NCI-H2081 treated with DMSO at 0.1 percent for 48 hours (cell line): ENCODE data around the gene CTDP1.
"Not testable (repeated sequence)": the region's sequence is repeated elsewhere in the genome, so short reads cannot be mapped to it uniquely, and the experiment has no call there.

Experiments used
- DNase-seq: peaks from one replicate; lab custom pipeline; 2025; lab: John Stamatoyannopoulos, UW

Gene CTDP1

DNA sequence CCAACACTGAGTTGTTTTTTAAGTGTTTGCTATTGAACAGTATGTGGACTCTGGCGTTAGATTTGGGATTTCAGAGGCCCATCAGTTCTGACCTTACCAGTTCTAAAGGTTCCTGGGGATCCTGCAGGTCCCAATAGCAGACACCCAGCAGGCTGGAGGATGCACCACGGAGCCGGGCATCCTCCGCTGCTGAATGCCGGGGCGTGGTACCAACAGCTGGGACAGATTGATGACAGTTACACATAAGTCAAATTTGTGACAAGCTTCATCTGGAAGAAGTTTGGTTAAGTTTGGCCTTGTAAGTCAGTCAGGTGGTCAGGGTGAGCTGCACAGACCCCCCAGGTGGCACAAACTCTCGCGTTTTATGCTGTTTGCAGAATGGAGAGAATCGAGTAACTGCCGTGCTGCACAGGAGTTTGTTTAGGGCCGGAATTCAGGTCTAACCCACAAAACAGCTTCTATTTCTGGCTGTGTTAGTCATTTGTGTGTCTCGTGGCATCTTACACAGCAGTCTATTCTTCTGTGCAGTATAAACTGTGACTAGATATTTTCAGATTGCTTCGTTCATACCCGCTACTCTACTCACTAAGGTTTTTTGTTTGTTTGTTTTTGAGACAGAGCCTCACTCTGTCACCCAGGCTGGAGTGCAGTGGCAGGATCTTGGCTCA is 19.2 kb downstream of the CTDP1 start:
- DNase-seq: no peak

DNA sequence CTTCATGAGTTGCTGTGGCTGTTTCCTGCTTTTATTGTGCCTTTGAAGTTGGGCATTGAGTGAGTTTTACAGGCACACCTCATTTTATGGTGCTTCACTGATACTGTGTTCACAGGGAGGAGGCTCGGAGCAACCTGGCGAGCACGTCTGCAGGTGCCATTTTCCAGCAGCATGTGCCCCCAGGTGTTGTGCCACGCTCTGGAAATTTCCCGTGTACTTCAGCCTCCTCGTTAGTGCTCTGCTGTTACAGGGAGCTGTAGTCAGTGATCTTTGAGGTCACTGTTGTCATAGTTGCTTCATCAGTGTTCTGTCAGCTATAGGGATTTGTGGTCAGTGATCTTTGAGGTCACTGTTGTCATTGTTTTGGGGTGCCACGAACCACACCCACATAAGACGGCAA is 20.1 kb downstream of the CTDP1 start:
- no peak for DNase-seq

DNA sequence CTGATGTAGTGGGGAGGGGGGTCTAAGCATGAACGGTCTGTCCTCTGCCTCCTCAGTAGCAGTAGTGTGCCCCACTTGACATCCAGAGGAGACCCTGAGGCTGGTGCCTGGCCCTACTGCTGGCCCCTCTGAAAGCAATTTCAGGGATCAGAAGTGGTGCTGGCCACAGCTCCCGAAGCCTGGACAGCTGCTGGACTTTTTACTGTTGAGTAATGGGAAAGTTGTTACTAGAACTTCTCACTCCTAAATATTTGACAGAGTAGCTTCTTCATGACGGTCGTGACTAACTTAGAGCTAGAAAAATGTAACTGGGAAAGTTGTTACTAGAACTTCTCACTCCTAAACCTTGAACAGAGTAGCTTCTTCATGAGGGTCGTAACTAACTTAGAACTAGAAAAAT is 23.3 kb downstream of the CTDP1 start:
- no peak for DNase-seq

DNA sequence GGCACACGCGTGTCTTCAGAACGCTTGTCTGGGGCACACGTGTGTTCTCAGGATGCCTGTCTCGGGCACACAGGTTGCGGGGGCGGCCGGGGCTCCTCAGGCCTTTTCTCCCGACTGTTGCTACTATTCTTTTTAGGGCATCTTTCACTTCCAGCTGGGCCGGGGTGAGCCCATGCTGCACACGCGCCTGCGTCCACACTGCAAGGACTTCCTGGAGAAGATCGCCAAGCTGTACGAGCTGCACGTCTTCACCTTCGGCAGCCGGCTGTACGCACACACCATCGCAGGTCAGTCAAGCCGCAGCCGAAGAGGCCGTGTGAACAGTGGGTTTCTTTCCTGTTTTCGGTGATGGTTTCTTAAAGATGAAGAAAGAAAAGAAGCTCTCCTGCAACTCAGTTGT is 25.0 kb downstream of the CTDP1 start:
- DNase-seq: no peak

DNA sequence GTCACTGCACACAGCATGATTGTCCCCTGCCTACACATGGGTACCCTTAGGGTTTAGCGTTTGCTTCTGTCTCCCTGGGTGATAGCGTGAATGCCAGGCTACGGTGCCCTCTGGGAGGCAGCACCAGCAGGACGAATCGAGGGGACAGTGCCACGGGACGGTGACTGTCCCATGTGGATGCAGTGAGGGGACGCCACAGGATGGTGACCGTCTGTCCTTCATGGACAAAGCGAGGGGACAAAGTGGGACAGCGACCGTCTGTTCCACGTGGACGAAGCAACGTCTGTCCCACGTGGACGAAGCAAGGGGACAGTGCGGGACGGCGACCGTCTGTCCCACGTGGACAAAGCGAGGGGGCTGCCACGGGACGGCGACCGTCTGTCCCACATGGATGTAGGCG is 25.7 kb downstream of the CTDP1 start:
- DNase-seq: no peak

DNA sequence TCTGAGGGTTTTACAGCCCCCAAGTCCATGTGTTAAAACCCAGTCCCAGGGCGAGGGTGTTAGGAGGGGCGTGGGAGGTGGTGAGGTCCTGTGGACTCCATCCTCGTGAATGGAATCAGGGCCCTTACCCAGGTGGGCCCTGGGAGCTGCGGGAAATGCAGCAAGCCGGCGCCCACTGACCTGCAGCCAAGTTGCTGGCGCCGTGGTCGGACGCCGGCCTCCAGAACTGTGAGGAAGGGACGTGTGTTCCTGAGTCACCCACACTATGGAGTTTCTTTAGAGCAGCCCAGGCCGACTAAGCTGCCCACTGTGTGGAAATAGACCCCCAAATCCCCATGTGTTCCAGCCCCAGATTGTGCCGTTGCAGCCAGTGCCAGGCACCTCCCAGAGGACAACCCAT is 26.4 kb downstream of the CTDP1 start:
- no peak for DNase-seq

DNA sequence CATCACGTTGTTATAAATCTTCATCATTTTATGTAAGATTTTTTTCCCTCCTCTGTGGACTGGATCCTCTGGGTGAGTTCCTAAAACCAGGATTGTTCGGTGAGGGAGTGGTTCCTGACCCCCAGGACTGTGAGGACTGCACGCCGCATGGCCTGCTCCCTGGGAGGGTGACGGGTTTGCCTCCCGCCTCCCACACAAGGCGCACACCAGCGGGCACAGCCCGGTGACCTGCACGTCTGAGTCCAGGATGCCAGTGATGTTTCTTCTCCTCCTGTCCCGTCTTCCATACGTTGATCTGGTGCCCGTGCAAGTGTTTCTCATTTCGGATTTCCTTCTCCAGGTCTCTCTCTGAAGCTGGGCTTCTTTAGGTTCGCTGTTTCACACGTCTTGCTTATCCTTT is 27.1 kb downstream of the CTDP1 start:
- DNase-seq: no peak

DNA sequence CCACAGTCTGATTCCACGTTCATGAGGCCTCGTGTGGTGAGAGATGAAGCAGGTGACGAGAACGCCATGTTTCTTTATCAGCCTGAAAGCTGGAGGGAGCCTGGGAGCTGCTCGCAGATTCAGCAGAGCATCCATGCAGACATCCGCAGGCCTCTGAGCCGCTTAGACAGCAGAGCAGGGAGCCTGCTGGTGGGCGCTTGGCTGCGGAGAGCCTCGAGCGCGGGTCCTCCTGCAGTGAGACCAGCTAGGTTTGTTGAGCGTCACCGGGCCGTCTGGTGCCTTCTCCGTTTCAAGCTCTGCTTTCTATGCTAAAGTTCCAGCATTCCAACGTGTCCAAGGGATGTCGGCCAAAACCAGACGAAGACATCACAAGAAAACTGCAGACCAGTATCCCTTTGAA is 27.6 kb downstream of the CTDP1 start:
- DNase-seq: no peak

DNA sequence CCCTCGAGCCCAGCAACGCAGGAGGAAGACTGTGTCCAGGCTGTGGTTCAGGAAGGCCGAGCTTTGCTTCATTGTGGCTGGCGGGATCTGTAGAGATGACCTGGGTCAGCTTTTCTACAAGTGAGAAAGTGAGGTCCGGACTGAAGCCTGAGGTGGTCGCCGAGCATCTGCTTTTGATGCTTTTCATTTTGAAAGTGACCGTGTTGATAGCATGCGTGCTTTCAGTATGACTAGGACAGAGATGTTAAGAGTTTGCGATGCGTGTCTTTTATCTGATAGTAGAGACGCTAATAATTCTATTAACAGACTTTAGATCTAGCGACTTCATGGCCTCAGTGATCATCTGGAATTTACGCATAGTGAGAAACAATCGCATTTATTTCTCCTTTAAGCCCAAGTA is 28.1 kb downstream of the CTDP1 start:
- DNase-seq: no peak

DNA sequence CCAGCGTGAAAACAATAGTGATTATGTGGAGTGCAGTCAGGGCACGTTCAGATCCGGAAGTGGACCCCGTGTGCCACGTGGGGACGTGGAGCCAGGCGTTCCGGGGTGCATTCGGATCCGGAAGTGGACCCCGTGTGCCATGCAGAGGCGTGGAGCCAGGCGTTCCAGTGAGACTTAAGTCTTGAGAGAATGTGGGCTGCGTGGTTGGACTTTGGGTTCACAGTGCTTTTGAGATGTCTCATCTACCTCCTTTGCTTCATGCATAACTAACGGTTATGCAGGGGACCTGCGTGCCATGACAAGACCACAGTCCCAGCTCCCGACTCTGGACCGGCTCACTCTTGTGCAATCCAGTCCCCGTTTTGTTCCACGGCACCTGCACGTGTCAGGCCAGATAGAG is 28.8 kb downstream of the CTDP1 start:
- no peak for DNase-seq

DNA sequence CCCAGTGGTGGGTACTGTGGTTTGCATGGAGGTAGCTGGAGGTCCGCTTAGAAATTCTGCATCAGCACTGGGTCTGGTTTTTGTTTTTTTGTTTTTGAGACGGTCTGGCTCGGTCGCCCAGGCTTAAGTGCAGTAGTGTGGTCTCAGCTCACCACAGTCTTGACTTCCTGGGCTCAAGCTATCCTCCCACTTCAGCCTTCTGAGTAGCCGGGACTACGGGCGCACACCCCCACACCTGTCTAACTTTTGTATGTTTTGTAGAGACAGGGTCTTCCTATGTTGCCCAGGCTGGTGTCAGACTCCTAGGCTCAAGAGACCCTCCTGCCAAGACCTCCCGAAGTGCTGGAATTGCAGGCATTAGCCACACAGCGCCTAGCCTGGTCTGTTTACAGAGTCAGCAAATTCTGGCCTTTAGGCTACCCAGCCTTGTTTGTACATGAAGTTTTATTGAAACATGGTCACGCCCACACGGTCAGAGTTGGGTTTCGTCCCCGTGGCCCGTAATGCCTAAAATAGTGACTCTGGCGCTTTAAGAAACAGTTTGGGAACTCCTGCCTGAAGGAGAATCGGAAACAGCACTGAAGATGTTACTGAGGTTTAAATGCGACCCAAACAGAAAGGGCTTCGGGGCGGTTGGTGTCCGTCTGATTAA is 32.7 kb downstream of the CTDP1 start:
- DNase-seq: no peak

DNA sequence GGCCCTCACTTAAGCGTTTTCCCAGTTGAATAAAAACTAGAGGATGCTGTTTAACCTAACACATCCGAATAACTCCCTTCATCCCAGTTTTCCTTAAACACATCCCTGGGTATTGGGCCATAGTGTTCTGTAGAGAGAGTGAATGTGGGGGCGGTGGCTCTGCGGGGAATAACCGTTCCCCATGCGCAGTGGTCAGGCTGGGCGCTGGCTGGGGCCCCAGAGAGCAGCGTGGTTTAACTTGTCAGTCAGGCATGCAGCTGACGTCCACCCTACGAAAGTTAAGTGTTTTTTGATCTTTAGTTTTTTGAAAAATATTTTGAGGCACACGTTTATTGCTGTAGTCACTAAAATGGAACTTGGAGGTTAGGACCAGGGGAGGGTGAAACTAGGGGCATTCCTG is 33.7 kb downstream of the CTDP1 start:
- no peak for DNase-seq

DNA sequence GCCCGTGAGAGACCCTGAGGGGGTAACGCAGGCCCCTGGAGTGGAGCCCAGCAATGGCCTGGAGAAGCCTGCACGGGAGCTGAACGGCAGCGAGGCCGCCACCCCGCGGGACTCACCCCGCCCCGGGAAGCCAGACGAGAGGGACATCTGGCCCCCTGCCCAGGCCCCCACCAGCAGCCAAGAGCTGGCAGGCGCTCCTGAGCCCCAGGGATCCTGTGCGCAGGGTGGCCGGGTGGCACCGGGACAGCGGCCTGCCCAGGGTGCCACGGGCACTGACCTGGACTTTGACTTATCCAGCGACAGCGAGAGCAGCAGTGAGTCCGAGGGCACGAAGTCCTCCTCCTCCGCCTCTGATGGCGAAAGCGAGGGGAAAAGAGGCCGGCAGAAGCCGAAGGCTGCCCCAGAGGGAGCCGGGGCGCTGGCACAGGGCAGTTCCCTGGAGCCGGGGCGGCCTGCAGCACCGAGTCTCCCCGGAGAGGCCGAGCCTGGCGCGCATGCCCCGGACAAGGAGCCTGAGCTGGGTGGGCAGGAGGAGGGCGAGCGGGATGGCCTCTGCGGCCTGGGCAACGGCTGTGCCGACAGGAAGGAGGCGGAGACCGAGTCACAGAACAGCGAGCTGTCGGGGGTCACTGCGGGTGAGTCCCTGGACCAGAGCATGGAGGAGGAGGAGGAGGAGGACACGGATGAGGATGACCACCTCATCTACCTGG is 35.1 kb downstream of the CTDP1 start:
- no peak for DNase-seq

DNA sequence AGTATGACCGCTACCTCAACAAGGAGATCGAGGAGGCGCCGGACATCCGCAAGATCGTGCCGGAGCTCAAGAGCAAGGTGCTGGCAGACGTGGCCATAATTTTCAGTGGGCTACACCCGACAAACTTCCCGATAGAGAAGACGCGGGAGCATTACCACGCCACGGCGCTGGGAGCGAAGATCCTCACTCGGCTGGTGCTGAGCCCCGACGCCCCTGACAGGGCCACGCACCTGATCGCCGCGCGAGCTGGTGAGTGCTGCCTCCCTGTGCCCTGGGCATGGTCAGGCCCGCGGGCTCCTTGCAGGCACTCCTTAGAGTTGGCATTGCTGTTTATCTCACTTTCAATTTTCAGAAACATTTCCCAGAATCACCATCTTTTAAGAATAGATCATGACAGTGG is 35.7 kb downstream of the CTDP1 start:
- no peak for DNase-seq

DNA sequence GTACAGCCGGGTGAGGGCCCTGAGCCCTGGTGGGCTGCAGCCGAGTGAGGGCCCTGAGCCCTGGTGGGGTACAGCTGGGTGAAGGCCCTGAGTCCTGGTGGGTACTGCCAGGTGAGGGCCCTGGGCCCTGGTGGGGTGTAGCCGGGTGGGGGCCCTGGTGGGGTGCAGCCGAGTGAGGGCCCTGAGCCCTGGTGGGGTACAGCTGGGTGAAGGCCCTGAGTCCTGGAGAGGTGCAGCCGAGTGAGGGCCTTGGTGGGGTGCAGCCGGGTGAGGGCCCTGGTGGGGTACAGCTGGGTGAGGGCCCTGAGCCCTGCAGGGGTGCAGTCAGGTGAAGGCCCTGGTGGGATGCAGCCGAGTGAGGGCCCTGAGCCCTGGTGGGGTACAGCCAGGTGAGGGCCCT is 37.5 kb downstream of the CTDP1 start:
- no peak for DNase-seq

DNA sequence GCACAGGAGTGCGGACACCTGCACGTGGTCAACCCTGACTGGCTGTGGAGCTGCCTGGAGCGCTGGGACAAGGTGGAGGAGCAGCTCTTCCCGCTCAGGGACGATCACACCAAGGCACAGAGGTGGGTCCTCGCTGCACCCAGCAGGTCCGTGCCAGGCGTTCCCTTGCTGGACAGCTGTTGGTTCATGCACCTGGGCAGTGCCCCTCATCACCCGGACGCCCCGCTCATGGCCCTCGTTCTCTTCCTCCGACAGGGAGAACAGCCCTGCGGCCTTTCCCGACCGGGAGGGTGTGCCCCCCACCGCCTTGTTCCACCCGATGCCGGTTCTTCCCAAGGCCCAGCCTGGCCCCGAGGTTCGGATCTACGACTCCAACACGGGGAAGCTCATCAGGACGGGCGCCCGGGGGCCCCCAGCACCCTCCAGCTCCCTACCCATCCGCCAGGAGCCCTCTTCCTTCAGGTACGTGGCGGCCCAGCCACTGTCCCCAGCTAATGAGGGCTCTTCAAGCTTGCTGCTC is 38.0 kb downstream of the CTDP1 start:
- DNase-seq: no peak

DNA sequence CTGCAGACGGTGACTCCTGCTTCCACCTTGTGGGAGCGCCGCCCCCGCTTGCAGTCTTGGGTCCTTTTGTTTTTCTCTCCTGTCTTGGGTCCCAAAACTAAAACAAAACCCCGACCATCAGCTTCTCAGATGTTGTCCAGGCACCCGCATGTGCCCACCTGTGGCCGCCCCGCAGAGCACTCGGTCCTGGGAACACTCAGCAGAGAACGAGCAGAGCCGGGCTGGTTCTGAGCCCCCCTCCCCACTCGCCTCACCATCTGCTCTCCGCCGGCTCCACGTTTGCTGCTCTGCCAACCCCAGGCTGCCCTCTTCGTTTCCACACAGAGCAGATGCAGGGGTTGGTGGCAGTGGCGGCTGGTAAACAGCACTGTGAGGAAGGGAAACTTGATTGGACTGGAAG is 38.5 kb downstream of the CTDP1 start:
- DNase-seq: no peak

DNA sequence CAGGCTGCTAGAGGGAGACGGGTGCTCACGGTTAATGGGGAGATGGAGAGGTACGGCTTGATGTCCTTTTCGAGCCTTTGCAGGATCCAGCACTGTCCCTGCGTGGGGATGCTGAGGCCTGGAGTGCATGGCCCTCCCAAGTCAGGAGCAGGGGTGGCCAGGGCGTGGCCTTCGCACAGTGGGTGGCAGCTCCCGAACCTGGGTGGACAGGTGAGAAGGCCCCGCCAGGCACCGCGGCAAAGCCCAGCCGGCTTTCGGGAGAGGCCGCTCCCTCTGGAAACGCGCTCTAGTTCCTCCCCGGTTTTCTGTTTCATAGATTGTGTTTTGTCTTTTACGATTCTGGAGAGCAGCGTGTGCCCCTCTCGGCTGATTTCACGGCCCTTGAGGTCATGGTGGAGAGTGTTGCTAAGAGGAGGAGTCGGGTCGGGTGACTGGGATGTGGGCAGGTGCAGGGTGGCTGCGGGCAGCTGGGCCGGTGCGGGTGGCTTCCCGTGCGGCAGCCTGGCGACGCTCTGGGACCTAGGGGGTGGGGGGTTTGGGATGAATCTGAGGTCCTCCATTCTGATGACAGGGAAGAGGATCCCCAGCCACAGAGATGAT is 39.4 kb downstream of the CTDP1 start:
- DNase-seq: no peak

DNA sequence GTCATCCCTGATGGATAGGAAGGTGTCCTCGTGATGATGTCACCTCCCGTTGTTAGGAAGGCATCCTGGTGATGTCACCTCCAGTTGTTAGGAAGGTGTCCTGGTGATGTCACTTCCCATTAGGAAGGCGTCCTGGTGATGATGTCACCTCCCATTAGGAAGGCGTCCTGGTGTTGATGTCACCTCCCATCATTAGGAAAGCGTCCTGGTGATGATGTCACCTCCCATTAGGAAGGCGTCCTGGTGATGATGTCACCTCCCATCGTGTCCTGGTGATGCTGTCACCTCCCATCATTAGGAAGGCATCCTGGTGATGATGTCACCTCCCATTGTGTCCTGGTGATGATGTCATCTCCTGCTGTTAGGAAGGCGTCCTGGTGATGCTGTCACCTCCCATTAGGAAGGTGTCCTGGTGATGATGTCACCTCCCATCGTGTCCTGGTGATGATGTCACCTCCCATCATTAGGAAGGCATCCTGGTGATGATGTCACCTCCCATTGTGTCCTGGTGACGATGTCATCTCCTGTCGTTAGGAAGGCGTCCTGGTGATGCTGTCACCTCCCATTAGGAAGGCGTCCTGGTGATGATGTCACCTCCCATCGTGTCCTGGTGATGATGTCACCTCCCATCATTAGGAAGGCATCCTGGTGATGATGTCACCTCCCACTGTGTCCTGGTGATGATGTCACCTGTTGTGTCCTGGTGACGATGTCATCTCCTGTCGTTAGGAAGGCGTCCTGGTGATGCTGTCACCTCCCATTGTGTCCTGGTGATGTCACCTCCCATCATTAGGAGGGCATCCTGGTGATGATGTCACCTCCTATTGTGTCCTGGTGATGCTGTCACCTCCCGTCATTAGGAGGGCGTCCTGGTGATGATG is 40.1 kb downstream of the CTDP1 start:
- not testable (repeated sequence) for DNase-seq

DNA sequence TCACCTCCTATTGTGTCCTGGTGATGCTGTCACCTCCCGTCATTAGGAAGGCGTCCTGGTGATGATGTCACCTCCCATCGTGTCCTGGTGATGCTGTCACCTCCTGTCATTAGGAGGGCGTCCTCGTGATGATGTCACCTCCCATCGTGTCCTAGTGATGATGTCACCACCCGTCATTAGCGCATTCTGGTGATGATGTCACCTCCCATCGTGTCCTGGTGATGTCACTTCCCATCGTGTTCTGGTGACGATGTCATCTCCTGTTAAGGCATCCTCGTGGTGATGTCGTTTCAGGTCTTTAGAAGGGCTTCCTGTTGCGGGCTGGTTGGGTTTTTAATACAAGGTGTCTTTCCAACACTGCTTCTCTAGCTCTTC is 40.7 kb downstream of the CTDP1 start:
- no peak for DNase-seq

DNA sequence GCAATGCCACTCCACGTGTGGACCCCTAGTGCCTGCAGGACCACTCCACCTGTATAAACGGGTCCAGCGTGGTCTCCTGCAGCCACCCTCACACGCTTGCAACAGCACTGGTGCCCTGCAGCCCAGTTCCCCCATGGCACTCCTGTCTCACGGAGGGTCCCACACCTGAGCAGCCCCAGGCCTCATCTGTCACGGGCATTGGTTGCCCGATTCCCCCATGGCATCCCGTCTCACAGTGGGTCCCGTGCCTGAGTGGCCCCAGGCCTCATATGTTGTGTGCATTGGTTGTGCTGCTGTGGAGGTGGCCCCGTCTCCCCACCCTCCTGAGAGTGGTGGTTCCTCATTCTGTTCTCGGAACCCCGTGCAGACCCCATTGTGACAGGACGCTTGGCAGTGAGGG is 43.4 kb downstream of the CTDP1 start:
- DNase-seq: no peak

DNA sequence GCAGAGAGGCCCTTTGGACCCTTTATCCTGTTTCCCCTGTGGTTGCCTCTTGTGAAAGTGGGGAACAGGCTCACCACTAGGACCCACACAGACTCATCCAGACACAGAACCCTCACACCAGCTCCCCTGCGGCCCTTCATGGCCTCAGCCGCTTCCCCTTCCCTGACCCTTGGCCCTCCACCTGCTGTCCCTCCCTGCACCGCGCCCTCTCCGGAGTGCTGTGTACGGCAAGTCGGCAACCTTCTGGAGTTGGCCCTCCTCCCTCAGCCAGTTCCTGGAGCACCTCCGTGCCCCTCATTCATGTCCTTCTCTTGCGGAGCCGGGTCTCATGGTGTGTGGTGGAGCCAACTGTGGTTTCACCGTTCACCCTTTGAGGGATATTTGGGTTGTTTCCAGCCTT is 44.0 kb downstream of the CTDP1 start:
- no peak for DNase-seq
